ENCODE data around the gene SAMD4B. TPM values are rescaled to one million over a fixed set of nuclear protein-coding genes. Genes with fewer than 3 reads are reported as not detected.

Gene SAMD4B
- total and polyA plus RNA-seq, 2 of the 8 experiments (the other 6 are each of a cell fraction or from before 2014, with no cell fraction given): 137 to 158 TPM

DNA sequence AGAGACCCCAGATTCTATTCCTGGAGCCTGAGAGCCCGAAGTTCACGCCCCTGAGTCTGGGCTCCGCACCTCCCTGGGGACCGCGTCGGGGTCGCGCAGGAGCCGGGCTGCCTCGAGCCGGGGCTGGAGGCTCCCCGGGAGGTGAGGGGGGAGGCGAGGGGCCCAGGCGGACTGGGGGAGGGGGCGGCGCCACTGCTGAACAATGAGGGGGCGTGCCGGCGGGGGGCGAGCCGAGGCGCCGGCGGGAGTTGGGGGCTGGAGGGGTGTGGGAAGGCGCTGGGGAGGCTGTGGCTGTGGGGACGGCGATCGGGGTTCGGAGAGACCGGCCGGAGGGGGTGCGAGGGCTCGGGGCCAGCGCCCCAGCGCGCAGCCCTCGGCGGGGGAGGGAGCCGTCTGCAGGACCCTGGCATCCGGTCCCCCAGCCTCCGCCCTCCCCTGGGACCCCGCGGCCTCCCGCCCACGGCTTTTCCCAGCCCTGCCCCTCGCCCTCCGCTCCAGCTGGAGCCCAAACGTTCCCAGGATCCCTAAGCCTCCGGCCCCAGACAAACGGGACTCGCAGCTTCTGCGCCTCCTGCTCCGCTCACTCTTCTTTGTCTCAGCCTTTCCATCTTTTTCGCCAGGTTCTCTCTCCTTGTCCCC lies 71.2 kb downstream of the SAMD4B start:
- Histone ChIP-seq H2AFZ (ENCODE audit: low read length) (no peak overlapping the region), H2BK15ac (ENCODE audit: low read length) (peak overlapping the region; percentile 29; the same call in 1 of the 2 replicates), H3K14ac (ENCODE audit: insufficient read length) (no peak overlapping the region), H3K56ac (replicated peaks; ENCODE audit: insufficient read length, low read depth, low read length) (peak overlapping the region; percentile 88), H3K23ac (ENCODE audit: insufficient read length) (no peak overlapping the region), H3K4me3 (ENCODE audit: extremely low read depth in 1 of 4, insufficient read depth in 2 of 4, low read depth in 3 of 4, low read length in 4 of 4) (peak overlapping the region; percentile 66 to 97 (median 92)), H3K23me2 (ENCODE audit: low read depth, low read length) (peaks cover 16% of the 10 kb centered on the region), H3K4me1 (replicated peaks in 1 of 4; ENCODE audit: control insufficient read depth in 3 of 4, insufficient read depth in 4 of 4, low read length in 3 of 4) (peaks cover 9 to 33% (median 15%) of the 10 kb centered on the region in 4 experiments; a peak in 6 of 7 replicates), H3K27ac (ENCODE audit: low read depth, low read length) (peak overlapping the region; percentile 83), H2BK5ac (ENCODE audit: low read depth, low read length) (peak overlapping the region; percentile 93), H4K91ac (replicated peaks; ENCODE audit: insufficient read length, low read length) (peak overlapping the region; percentile 76), H3K79me2 (ENCODE audit: control insufficient read depth in 1 of 2, insufficient read depth in 2 of 2, low read length in 2 of 2) (peaks cover 6 to 23% of the 10 kb centered on the region in 2 experiments; a peak in 3 of 4 replicates), H3K4me2 (ENCODE audit: insufficient read depth in 1 of 2, low read depth in 2 of 2, low read length in 2 of 2) (peak overlapping the region; percentile 84 to 86), H3K9ac (replicated peaks in 1 of 4; ENCODE audit: extremely low read depth in 1 of 4, low read depth in 3 of 4, low read length in 3 of 4) (peak overlapping the region; percentile 41 to 84 (median 72)), H4K20me1 (replicated peaks in 1 of 2; ENCODE audit: control insufficient read depth in 1 of 2, insufficient read depth in 2 of 2, low read length in 2 of 2) (peaks cover 5 to 22% of the 10 kb centered on the region in 2 experiments), H2AK5ac (ENCODE audit: low read depth, low read length) (0 out of 2 replicates have a peak overlapping the region, but pooled peaks have one; percentile 39), H2BK12ac (ENCODE audit: low read depth, low read length) (0 out of 2 replicates have a peak overlapping the region, but pooled peaks have one; percentile 60), H3K36me3 (ENCODE audit: control insufficient read depth in 2 of 4, insufficient read depth in 4 of 4, low read length in 3 of 4) (peaks cover 0 to 10% (median 2%) of the 10 kb centered on the region in 4 experiments; a peak in 3 of 8 replicates), H3K27me3 (replicated peaks in 1 of 4; ENCODE audit: control insufficient read depth in 3 of 4, extremely low read depth in 1 of 4, insufficient read depth in 3 of 4, low read length in 3 of 4) (no peaks in the 10 kb centered on the region), H2BK20ac (ENCODE audit: low read length) (no peak overlapping the region), H2BK120ac (replicated peaks; ENCODE audit: low read depth, low read length) (no peak overlapping the region), H3K4ac (replicated peaks; ENCODE audit: insufficient read length, low read depth, low read length) (peak overlapping the region; percentile 8), H3K18ac (ENCODE audit: extremely low read depth, low read length) (peak overlapping the region; percentile 93), H4K8ac (ENCODE audit: extremely low read depth, insufficient read depth, low read length) (peak overlapping the region; percentile 80; the same call in 1 of the 2 replicates), H3K79me1 (ENCODE audit: low read depth, low read length) (no peaks in the 10 kb centered on the region; the same call in 1 of the 2 replicates), H3K9me3 (ENCODE audit: insufficient read depth in 2 of 2, low read depth in 1 of 2, low read length in 1 of 2) (no peaks in the 10 kb centered on the region), H4K5ac (ENCODE audit: insufficient read length, low read depth, low read length) (peak overlapping the region; percentile 70)
- FAIRE-seq: no peak
- ChIA-PET POLR2A (ENCODE audit: partially characterized antibody) (interaction anchor here (0.9 to 25.7 kb wide), 11 partner anchors 8 to 102 kb away, joined by 3 to 1154 read pairs (median 6); partner anchors contain the start of genes MED29, PAF1, RPS16 and SAMD4B), CTCF (ENCODE audit: partially characterized antibody) (interaction anchor here (0.6 to 2.3 kb wide), 11 partner anchors 11 to 106 kb away, joined by 4 to 13 read pairs (median 6); partner anchors contain the start of gene SELENOV)
- DNase-seq (ENCODE audit: low read depth in 1 of 2, low spot score in 2 of 2): peak in 1 of 2 experiments; percentile 72
- WGBS, 2 experiments (ENCODE audit: extremely low coverage in 1 of 2, insufficient coverage in 1 of 2, insufficient read length in 1 of 2, insufficient replicate concordance in 2 of 2, low coverage in 1 of 2, low lambda C conversion rate in 2 of 2, missing lambda C conversion rate in 1 of 2): 4% methylated on average over 11 of the region's 54 CpGs; no CpG with 5 or more reads in 1 of the 2 experiments
- no peak for TF ChIP-seq BCL11A (IDR thresholded peaks at IDR 0.05; ENCODE audit: low read depth in 2 of 2, low read length in 2 of 2)
- TF ChIP-seq SP4 (IDR thresholded peaks at IDR 0.05; ENCODE audit: low read length): no peak
- no peak for TF ChIP-seq FOSL1 (IDR thresholded peaks at IDR 0.05; ENCODE audit: insufficient read depth, low read depth, low read length)
- TF ChIP-seq RXRA (IDR thresholded peaks at IDR 0.05; ENCODE audit: insufficient read depth, low read depth, low read length): no peak
- TF ChIP-seq EGR1 (IDR thresholded peaks at IDR 0.05; ENCODE audit: borderline replicate concordance, low read depth, low read length): peak; percentile 87
- no peak for TF ChIP-seq SUZ12 (IDR thresholded peaks at IDR 0.05; ENCODE audit: low read length)
- TF ChIP-seq, protein P1, sequence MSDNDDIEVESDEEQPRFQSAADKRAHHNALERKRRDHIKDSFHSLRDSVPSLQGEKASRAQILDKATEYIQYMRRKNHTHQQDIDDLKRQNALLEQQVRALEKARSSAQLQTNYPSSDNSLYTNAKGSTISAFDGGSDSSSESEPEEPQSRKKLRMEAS (IDR thresholded peaks at IDR 0.05): 0 out of 2 replicates have a peak, but pooled peaks have one; percentile 9

Measured in H1 (cell line).